CD8-positive, alpha-beta memory T cell (primary cell): ENCODE measurements around the gene CYP27B1. TPM values are rescaled to one million over a fixed set of nuclear protein-coding genes. Genes with fewer than 3 reads are reported as not detected.

Experiments
- CTCF ChIA-PET: fragments of 350-600 bp; sonication (Branson Sonifier 250); formaldehyde crosslinking; loops from one replicate; lab custom pipeline; 2021; ENCODE audit warnings: antibody characterized with exemption; lab: Charles Lee
- POLR2A ChIA-PET: fragments of 350-600 bp; sonication (Branson Sonifier 250); formaldehyde crosslinking; loops from one replicate; lab custom pipeline; 2021; ENCODE audit warnings: antibody characterized with exemption; lab: Charles Lee
- DNase-seq, 5 donors: peaks; one replicate each; pipeline versions ENCODE4 v3.0.0 to v3.0.0-alpha.2; 2020 to 2022; ENCODE audit warnings: mixed read lengths in 1 of 5
- H3K27ac ChIP-seq: one replicate; pipeline ENCODE4 v1.7.0; 2013; ENCODE audit warnings: low read depth, mild to moderate bottlenecking, low read length, moderate library complexity
- H3K27me3 ChIP-seq: 2 replicates; pipeline ENCODE4 v1.7.0; 2013; ENCODE audit warnings: low read length, mild to moderate bottlenecking; ENCODE audit not compliant: insufficient read depth, poor library complexity, severe bottlenecking
- H3K36me3 ChIP-seq: 2 replicates; pipeline ENCODE4 v1.7.0; 2013; ENCODE audit warnings: mild to moderate bottlenecking, low read length, moderate library complexity; ENCODE audit not compliant: insufficient read depth
- H3K4me1 ChIP-seq: 2 replicates; pipeline ENCODE4 v1.7.0; 2013; ENCODE audit warnings: mild to moderate bottlenecking, low read length, moderate library complexity; ENCODE audit not compliant: insufficient read depth
- H3K4me3 ChIP-seq: 2 replicates; pipeline ENCODE4 v1.7.0; 2013; ENCODE audit warnings: mild to moderate bottlenecking, low read length
- H3K9me3 ChIP-seq: 2 replicates; pipeline ENCODE4 v1.7.0; 2013; ENCODE audit warnings: mild to moderate bottlenecking, low read length
- H3K27ac Mint-ChIP-seq, 8 donors: one replicate each; pipeline ENCODE4 v1.8.0; 2020 to 2021; ENCODE audit warnings: mixed read lengths in 8 of 8, mild to moderate bottlenecking in 6 of 8, inconsistent platforms in 3 of 8, moderate library complexity in 3 of 8
- H3K27me3 Mint-ChIP-seq, 2 donors: one replicate each; pipeline ENCODE4 v1.8.0; 2020 to 2021; ENCODE audit warnings: mixed read lengths in 2 of 2, mild to moderate bottlenecking in 1 of 2, moderate library complexity in 1 of 2
- H3K36me3 Mint-ChIP-seq, 3 donors: one replicate each; pipeline ENCODE4 v1.8.0; 2020 to 2021; ENCODE audit warnings: mixed read lengths in 3 of 3, inconsistent platforms in 1 of 3, mild to moderate bottlenecking in 1 of 3
- H3K4me1 Mint-ChIP-seq, 3 donors: one replicate each; pipeline ENCODE4 v1.8.0; 2020 to 2021; ENCODE audit warnings: mixed read lengths in 3 of 3, inconsistent platforms in 1 of 3, mild to moderate bottlenecking in 1 of 3
- H3K4me3 Mint-ChIP-seq, 7 donors: one replicate each; pipeline ENCODE4 v1.8.0; 2020 to 2021; ENCODE audit warnings: mixed read lengths in 7 of 7, mild to moderate bottlenecking in 6 of 7, moderate library complexity in 4 of 7, inconsistent platforms in 2 of 7
- H3K9me3 Mint-ChIP-seq, 5 donors: one replicate each; pipeline ENCODE4 v1.8.0; 2020 to 2022; ENCODE audit warnings: mixed read lengths in 5 of 5, mild to moderate bottlenecking in 3 of 5, moderate library complexity in 2 of 5, inconsistent platforms in 1 of 5
- polyA plus RNA-seq: library from polyadenylated mRNA; unstranded; fragments of 300-500 nt; fragmentation: Illumina TruSeq; gene quantifications from one replicate; pipeline ENCODE4 v1.2.3, GENCODE V29; 2021
- total RNA-seq, 2 experiments: library from RNA; stranded (reverse); gene quantifications; one replicate each; pipeline ENCODE4 v1.2.3, GENCODE V29; 2021

Gene CYP27B1
- total and polyA plus RNA-seq, 3 experiments from 2014 or later: 0.52 to 7.4 (median 7.2) TPM

- Histone ChIP-seq H3K36me3 (peaks cover 5% of the 10 kb centered on the region), H3K4me3 (peak overlapping the region; percentile 85), H3K27me3 (no peaks in the 10 kb centered on the region), H3K9me3 (no peaks in the 10 kb centered on the region), H3K27ac (peak overlapping the region; percentile 95), H3K4me1 (peaks cover 57% of the 10 kb centered on the region)
- Mint-ChIP-seq H3K4me1 (peaks cover 56 to 72% (median 62%) of the 10 kb centered on the region in 3 donors), H3K27ac (peak overlapping the region; percentile 87 to 100 (median 96)), H3K27me3 (peaks cover 0 to 5% of the 10 kb centered on the region in 2 donors), H3K9me3 (no peaks in the 10 kb centered on the region), H3K4me3 (peak overlapping the region; percentile 90 to 97 (median 94)), H3K36me3 (peaks cover 4 to 38% (median 6%) of the 10 kb centered on the region in 3 donors)
- CTCF ChIA-PET: interaction anchor here (0.8 to 3.6 kb wide), 18 partner anchors 8 to 283 kb away, joined by 3 to 24 read pairs (median 4); partner anchors contain the start of genes CDK4, GLI1 and OS9
- POLR2A ChIA-PET: interaction anchor here (0.6 to 1.7 kb wide), 5 partner anchors 10 to 131 kb away, joined by 3 to 6 read pairs (median 4); partner anchors contain the start of genes ARHGEF25, CDK4 and OS9
- peak; percentile 75 to 91 (median 79) for DNase-seq
Observed at GRCh38 chr12:57741844-57742738, 24.8 kb downstream of the CYP27B1 start.

GRCh38 chr12:57741413-57741789, 25.5 kb downstream of the CYP27B1 start:
- no peaks in the 10 kb centered on the region for H3K9me3 Mint-ChIP-seq
- peak overlapping the region; percentile 87 to 100 (median 96) for H3K27ac Mint-ChIP-seq
- CTCF ChIA-PET: interaction anchor here (0.8 to 3.6 kb wide), 19 partner anchors 9 to 282 kb away, joined by 3 to 24 read pairs (median 4); partner anchors contain the start of genes CDK4, GLI1 and OS9
- no peaks in the 10 kb centered on the region for H3K9me3 ChIP-seq
- POLR2A ChIA-PET: interaction anchor here (0.5 to 1.7 kb wide), 7 partner anchors 11 to 221 kb away, joined by 3 to 6 read pairs (median 5); partner anchors contain the start of genes ARHGEF25, CDK4, DDIT3 and OS9
- peaks cover 57% of the 10 kb centered on the region for H3K4me1 ChIP-seq
- H3K4me3 Mint-ChIP-seq: peak overlapping the region; percentile 90 to 97 (median 94)
- H3K27ac ChIP-seq: peak overlapping the region; percentile 95
- peak overlapping the region; percentile 85 for H3K4me3 ChIP-seq
- H3K36me3 ChIP-seq: peaks cover 4% of the 10 kb centered on the region
- peaks cover 2 to 38% (median 4%) of the 10 kb centered on the region in 3 donors for H3K36me3 Mint-ChIP-seq
- H3K27me3 Mint-ChIP-seq: peaks cover 0 to 5% of the 10 kb centered on the region in 2 donors
- no peaks in the 10 kb centered on the region for H3K27me3 ChIP-seq
- DNase-seq: no peak
- peaks cover 60 to 76% (median 62%) of the 10 kb centered on the region in 3 donors for H3K4me1 Mint-ChIP-seq

- H3K27ac Mint-ChIP-seq: peak overlapping the region; percentile 87 to 100 (median 96)
- Histone ChIP-seq H3K4me3 (peak overlapping the region; percentile 85), H3K36me3 (peaks cover 4% of the 10 kb centered on the region), H3K4me1 (peaks cover 56% of the 10 kb centered on the region), H3K27ac (peak overlapping the region; percentile 95), H3K9me3 (no peaks in the 10 kb centered on the region), H3K27me3 (no peaks in the 10 kb centered on the region)
- ChIA-PET CTCF (interaction anchor here (0.8 to 3.6 kb wide), 18 partner anchors 10 to 282 kb away, joined by 3 to 24 read pairs (median 4); partner anchors contain the start of genes CDK4, GLI1 and OS9), POLR2A (interaction anchor here (0.5 to 1.7 kb wide), 9 partner anchors 11 to 1052 kb away, joined by 3 to 6 read pairs (median 4); partner anchors contain the start of genes ARHGEF25, CDK4, DDIT3 and OS9)
- H3K4me3 Mint-ChIP-seq: peak overlapping the region; percentile 90 to 97 (median 94)
- H3K4me1 Mint-ChIP-seq: peaks cover 55 to 73% (median 59%) of the 10 kb centered on the region in 3 donors
- peak; percentile 71 to 93 (median 88) for DNase-seq
- H3K27me3 Mint-ChIP-seq: peaks cover 0 to 5% of the 10 kb centered on the region in 2 donors
- no peaks in the 10 kb centered on the region for H3K9me3 Mint-ChIP-seq
- H3K36me3 Mint-ChIP-seq: peaks cover 0 to 39% (median 4%) of the 10 kb centered on the region in 3 donors
Observed at GRCh38 chr12:57740656-57741412, 26.0 kb downstream of the CYP27B1 start.

GRCh38 chr12:57739914-57740538, 26.9 kb downstream of the CYP27B1 start:
- peaks cover under 1 to 45% (median 5%) of the 10 kb centered on the region in 3 donors for H3K36me3 Mint-ChIP-seq
- H3K27ac Mint-ChIP-seq: peak overlapping the region; percentile 80 to 100 (median 96)
- H3K4me1 Mint-ChIP-seq: peaks cover 51 to 74% (median 53%) of the 10 kb centered on the region in 3 donors
- Histone ChIP-seq H3K4me1 (peaks cover 49% of the 10 kb centered on the region), H3K27ac (peak overlapping the region; percentile 95), H3K4me3 (no peak overlapping the region), H3K9me3 (no peaks in the 10 kb centered on the region), H3K27me3 (no peaks in the 10 kb centered on the region), H3K36me3 (peaks cover 5% of the 10 kb centered on the region)
- no peaks in the 10 kb centered on the region for H3K9me3 Mint-ChIP-seq
- peak overlapping the region in 6 of 7 donors; percentile 62 to 95 (median 79) for H3K4me3 Mint-ChIP-seq
- peaks cover 0 to 3% of the 10 kb centered on the region in 2 donors for H3K27me3 Mint-ChIP-seq
- CTCF ChIA-PET: interaction anchor here (0.7 to 2.7 kb wide), 8 partner anchors 14 to 253 kb away, joined by 3 to 11 read pairs (median 6); no protein-coding TSS in a partner anchor
- peak in 1 of 5 donors; percentile 44 for DNase-seq
- POLR2A ChIA-PET: interaction anchor here (0.5 kb wide), 1 partner anchor 1051 kb away, joined by 3 read pairs; no protein-coding TSS in a partner anchor

GRCh38 chr12:57739387-57739786, 27.5 kb downstream of the CYP27B1 start:
- Histone ChIP-seq H3K9me3 (no peaks in the 10 kb centered on the region), H3K4me3 (no peak overlapping the region), H3K27ac (peak overlapping the region; percentile 95), H3K36me3 (peaks cover 11% of the 10 kb centered on the region), H3K27me3 (no peaks in the 10 kb centered on the region), H3K4me1 (peaks cover 48% of the 10 kb centered on the region)
- no peak for DNase-seq
- H3K4me1 Mint-ChIP-seq: peaks cover 51 to 73% (median 53%) of the 10 kb centered on the region in 3 donors
- peaks cover 7 to 47% (median 11%) of the 10 kb centered on the region in 3 donors for H3K36me3 Mint-ChIP-seq
- peak overlapping the region; percentile 62 to 84 (median 77) for H3K4me3 Mint-ChIP-seq
- peaks cover 0 to 5% of the 10 kb centered on the region in 2 donors for H3K27me3 Mint-ChIP-seq
- peak overlapping the region; percentile 80 to 97 (median 95) for H3K27ac Mint-ChIP-seq
- ChIA-PET POLR2A (no interaction called here), CTCF (interaction anchor here (0.7 kb wide), 1 partner anchor 156 kb away, joined by 3 read pairs; no protein-coding TSS in a partner anchor)
- H3K9me3 Mint-ChIP-seq: no peaks in the 10 kb centered on the region

GRCh38 chr12:57738661-57739237, 28.1 kb downstream of the CYP27B1 start, which contains the start of gene AGAP2:
Gene AGAP2, minus strand, starts transcription at chr12:57738742. Its CDS starts 496 bp downstream, at chr12:57738246.
- peaks cover 18% of the 10 kb centered on the region for H3K36me3 ChIP-seq
- peak within 1 kb of the TSS; percentile 62 to 84 (median 77) for H3K4me3 Mint-ChIP-seq

More at GRCh38 chr12:57738661-57739237, 28.1 kb downstream of the CYP27B1 start, which contains the start of gene AGAP2:
- peaks cover 42% of the 10 kb centered on the region for H3K4me1 ChIP-seq
- DNase-seq: peak in 1 of 5 donors; percentile 46
- no peaks in the 10 kb centered on the region for H3K9me3 Mint-ChIP-seq
- H3K27me3 Mint-ChIP-seq: peaks cover 0 to 5% of the 10 kb centered on the region in 2 donors
- no peaks in the 10 kb centered on the region for H3K27me3 ChIP-seq
- peak within 1 kb of the TSS; percentile 95 for H3K27ac ChIP-seq
- ChIA-PET POLR2A (no interaction called here), CTCF (no interaction called here)
- peak within 1 kb of the TSS; percentile 80 to 97 (median 95) for H3K27ac Mint-ChIP-seq
- H3K4me1 Mint-ChIP-seq: peaks cover 46 to 67% (median 47%) of the 10 kb centered on the region in 3 donors
- H3K36me3 Mint-ChIP-seq: peaks cover 7 to 53% (median 12%) of the 10 kb centered on the region in 3 donors
- H3K9me3 ChIP-seq: no peaks in the 10 kb centered on the region
- H3K4me3 ChIP-seq: no peak within 1 kb of the TSS
